HEK293 (cell line): ENCODE data around the gene CARS1.

Experiments
- CTCF ChIA-PET: fragments of 350-600 bp; formaldehyde crosslinking; extraction: SDS; loops from one replicate; lab custom pipeline; 2021; ENCODE audit warnings: antibody characterized with exemption; lab: Yijun Ruan, JAX
- POLR2A ChIA-PET: fragments of 300-600 bp; formaldehyde crosslinking; extraction: SDS; loops from one replicate; lab custom pipeline; 2020; ENCODE audit warnings: antibody characterized with exemption, inconsistent platforms; lab: Yijun Ruan, JAX
- H3K27ac ChIP-seq: fragments of 200-500 bp; sonication (Bioruptor generic); 2 replicates; pipeline ENCODE4 v1.5.1; 2014; ENCODE audit warnings: low read depth, low read length, control low read depth, inconsistent platforms; ENCODE audit errors: extremely low read depth
- H3K36me3 ChIP-seq, 2 experiments: fragments of 200-500 bp in 1 of 2; sonication (Bioruptor generic) in 1 of 2; 1 replicate in 1 of 2; 2 replicates in 1 of 2; pipeline ENCODE4 v1.5.1; 2014 to 2017; ENCODE audit warnings: inconsistent platforms in 2 of 2, low read length in 2 of 2; ENCODE audit not compliant: control insufficient read depth in 2 of 2, insufficient read depth in 1 of 2
- H3K4me1 ChIP-seq: fragments of 200-500 bp; sonication (Bioruptor generic); 2 replicates; pipeline ENCODE4 v1.5.1; 2014; ENCODE audit warnings: mild to moderate bottlenecking, low read length, inconsistent platforms; ENCODE audit not compliant: control insufficient read depth, insufficient read depth
- H3K4me3 ChIP-seq: 2 replicates; pipeline ENCODE4 v1.5.1; 2011; ENCODE audit warnings: low read depth, mild to moderate bottlenecking, control low read depth, low read length, moderate library complexity
- H3K9me3 ChIP-seq: fragments of 200-500 bp; sonication (Bioruptor generic); 2 replicates; pipeline ENCODE4 v1.5.1; 2014; ENCODE audit warnings: low read depth, low read length, inconsistent platforms; ENCODE audit not compliant: control insufficient read depth, insufficient read depth
- EGR2 ChIP-seq: fragments of 450-650 bp; formaldehyde crosslinking; IDR thresholded peaks from 2 replicates; pipeline ENCODE4 v1.5.1; 2016; ENCODE audit warnings: low read depth, missing biosample characterization, missing genetic modification characterization
- SALL2 ChIP-seq: fragments of 450-650 bp; formaldehyde crosslinking; IDR thresholded peaks from 2 replicates; pipeline ENCODE4 v1.5.0; 2017; ENCODE audit warnings: missing biosample characterization, mild to moderate bottlenecking, missing genetic modification characterization, borderline replicate concordance
- ZNF146 ChIP-seq: fragments of 450-650 bp; formaldehyde crosslinking; IDR thresholded peaks from 2 replicates; pipeline ENCODE4 v1.5.1; 2016; ENCODE audit warnings: missing biosample characterization, missing genetic modification characterization
- ZNF175 ChIP-seq: fragments of 450-650 bp; formaldehyde crosslinking; IDR thresholded peaks from 2 replicates; pipeline ENCODE4 v1.5.1; 2016; ENCODE audit warnings: missing biosample characterization, missing genetic modification characterization
- ZNF23 ChIP-seq: fragments of 450-650 bp; formaldehyde crosslinking; IDR thresholded peaks from 2 replicates; pipeline ENCODE4 v1.5.1; 2016; ENCODE audit warnings: missing biosample characterization, missing genetic modification characterization, borderline replicate concordance
- ZNF24 ChIP-seq: fragments of 450-650 bp; formaldehyde crosslinking; IDR thresholded peaks from 2 replicates; pipeline ENCODE4 v1.5.1; 2016; ENCODE audit warnings: missing biosample characterization, missing genetic modification characterization
- ZNF266 ChIP-seq: fragments of 450-650 bp; formaldehyde crosslinking; IDR thresholded peaks from 2 replicates; pipeline ENCODE4 v1.5.1; 2016; ENCODE audit warnings: missing biosample characterization, missing genetic modification characterization, low read depth
- ZNF274 ChIP-seq, 2 experiments: fragments of 200-500 bp in 1 of 2; fragments of 450-650 bp in 1 of 2; sonication (Bioruptor generic) in 1 of 2; formaldehyde crosslinking in 1 of 2; IDR thresholded peaks; 2 replicates each; pipeline versions ENCODE4 v1.5.1 to v1.6.1; 2014 to 2016; ENCODE audit warnings: borderline replicate concordance in 1 of 2, inconsistent platforms in 1 of 2, low read length in 1 of 2, missing biosample characterization in 1 of 2, missing genetic modification characterization in 1 of 2
- ZNF350 ChIP-seq: fragments of 450-650 bp; formaldehyde crosslinking; IDR thresholded peaks from 2 replicates; pipeline ENCODE4 v1.5.0; 2017; ENCODE audit warnings: missing biosample characterization, mild to moderate bottlenecking, missing genetic modification characterization
- ZNF544 ChIP-seq: fragments of 450-650 bp; formaldehyde crosslinking; IDR thresholded peaks from 2 replicates; pipeline ENCODE4 v1.5.0; 2017; ENCODE audit warnings: missing biosample characterization, missing genetic modification characterization
- ZNF623 ChIP-seq: fragments of 450-650 bp; formaldehyde crosslinking; IDR thresholded peaks from 2 replicates; pipeline ENCODE4 v1.5.1; 2016; ENCODE audit warnings: missing biosample characterization, missing genetic modification characterization
- ZSCAN4 ChIP-seq: fragments of 450-650 bp; formaldehyde crosslinking; IDR thresholded peaks from 2 replicates; pipeline ENCODE4 v1.5.1; 2017; ENCODE audit warnings: missing biosample characterization, missing genetic modification characterization
- TF ChIP-seq, protein P1 (sequence below): fragments of 450-650 bp; formaldehyde crosslinking; IDR thresholded peaks from 2 replicates; pipeline ENCODE4 v1.5.1; 2016; ENCODE audit warnings: missing biosample characterization, missing genetic modification characterization, borderline replicate concordance
- TF ChIP-seq, protein P2 (sequence below): fragments of 450-650 bp; formaldehyde crosslinking; optimal IDR thresholded peaks from 2 replicates; pipeline ENCODE3; 2016; ENCODE audit warnings: missing biosample characterization, mild to moderate bottlenecking, missing genetic modification characterization
- TF ChIP-seq, protein P3 (sequence below): fragments of 450-650 bp; formaldehyde crosslinking; IDR thresholded peaks from 2 replicates; pipeline ENCODE4 v1.5.1; 2016; ENCODE audit warnings: missing biosample characterization, missing genetic modification characterization
- TF ChIP-seq, protein P4 (sequence below): fragments of 450-650 bp; formaldehyde crosslinking; IDR thresholded peaks from 2 replicates; pipeline ENCODE4 v1.5.1; 2016; ENCODE audit warnings: missing biosample characterization, missing genetic modification characterization, low read depth

The CARS1 gene

GRCh38 chr11:3015796-3016195 is 41.4 kb downstream of the CARS1 start:
- ChIA-PET CTCF (interaction anchor here (0.6 to 1.2 kb wide), 5 partner anchors 16 to 485 kb away, joined by 3 to 4 read pairs (median 3); no protein-coding TSS in a partner anchor), POLR2A (no interaction called here)
- peaks cover 0 to 87% of the 10 kb centered on the region in 2 experiments; a peak in 1 of 3 replicates for H3K36me3 ChIP-seq
- no peak for TF ChIP-seq ZNF274 (IDR thresholded peaks at IDR 0.05; ENCODE audit: low read length)
- TF ChIP-seq ZNF274 (tag by site-specific recombination; IDR thresholded peaks at IDR 0.05; ENCODE audit: borderline replicate concordance): no peak
- no peak for TF ChIP-seq ZNF175
- no peak for TF ChIP-seq ZNF266
- TF ChIP-seq, protein P1, sequence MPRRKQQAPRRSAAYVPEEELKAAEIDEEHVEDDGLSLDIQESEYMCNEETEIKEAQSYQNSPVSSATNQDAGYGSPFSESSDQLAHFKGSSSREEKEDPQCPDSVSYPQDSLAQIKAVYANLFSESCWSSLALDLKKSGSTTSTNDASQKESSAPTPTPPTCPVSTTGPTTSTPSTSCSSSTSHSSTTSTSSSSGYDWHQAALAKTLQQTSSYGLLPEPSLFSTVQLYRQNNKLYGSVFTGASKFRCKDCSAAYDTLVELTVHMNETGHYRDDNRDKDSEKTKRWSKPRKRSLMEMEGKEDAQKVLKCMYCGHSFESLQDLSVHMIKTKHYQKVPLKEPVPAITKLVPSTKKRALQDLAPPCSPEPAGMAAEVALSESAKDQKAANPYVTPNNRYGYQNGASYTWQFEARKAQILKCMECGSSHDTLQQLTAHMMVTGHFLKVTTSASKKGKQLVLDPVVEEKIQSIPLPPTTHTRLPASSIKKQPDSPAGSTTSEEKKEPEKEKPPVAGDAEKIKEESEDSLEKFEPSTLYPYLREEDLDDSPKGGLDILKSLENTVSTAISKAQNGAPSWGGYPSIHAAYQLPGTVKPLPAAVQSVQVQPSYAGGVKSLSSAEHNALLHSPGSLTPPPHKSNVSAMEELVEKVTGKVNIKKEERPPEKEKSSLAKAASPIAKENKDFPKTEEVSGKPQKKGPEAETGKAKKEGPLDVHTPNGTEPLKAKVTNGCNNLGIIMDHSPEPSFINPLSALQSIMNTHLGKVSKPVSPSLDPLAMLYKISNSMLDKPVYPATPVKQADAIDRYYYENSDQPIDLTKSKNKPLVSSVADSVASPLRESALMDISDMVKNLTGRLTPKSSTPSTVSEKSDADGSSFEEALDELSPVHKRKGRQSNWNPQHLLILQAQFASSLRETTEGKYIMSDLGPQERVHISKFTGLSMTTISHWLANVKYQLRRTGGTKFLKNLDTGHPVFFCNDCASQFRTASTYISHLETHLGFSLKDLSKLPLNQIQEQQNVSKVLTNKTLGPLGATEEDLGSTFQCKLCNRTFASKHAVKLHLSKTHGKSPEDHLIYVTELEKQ (tag by site-specific recombination): no peak
- no peak for TF ChIP-seq ZNF146 (tag by site-specific recombination)
- no peak for TF ChIP-seq ZNF350 (tag by site-specific recombination)
- TF ChIP-seq, protein P2, sequence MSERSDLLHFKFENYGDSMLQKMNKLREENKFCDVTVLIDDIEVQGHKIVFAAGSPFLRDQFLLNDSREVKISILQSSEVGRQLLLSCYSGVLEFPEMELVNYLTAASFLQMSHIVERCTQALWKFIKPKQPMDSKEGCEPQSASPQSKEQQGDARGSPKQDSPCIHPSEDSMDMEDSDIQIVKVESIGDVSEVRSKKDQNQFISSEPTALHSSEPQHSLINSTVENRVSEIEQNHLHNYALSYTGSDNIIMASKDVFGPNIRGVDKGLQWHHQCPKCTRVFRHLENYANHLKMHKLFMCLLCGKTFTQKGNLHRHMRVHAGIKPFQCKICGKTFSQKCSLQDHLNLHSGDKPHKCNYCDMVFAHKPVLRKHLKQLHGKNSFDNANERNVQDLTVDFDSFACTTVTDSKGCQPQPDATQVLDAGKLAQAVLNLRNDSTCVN: no peak
- TF ChIP-seq ZNF23: no peak
- TF ChIP-seq, protein P3, sequence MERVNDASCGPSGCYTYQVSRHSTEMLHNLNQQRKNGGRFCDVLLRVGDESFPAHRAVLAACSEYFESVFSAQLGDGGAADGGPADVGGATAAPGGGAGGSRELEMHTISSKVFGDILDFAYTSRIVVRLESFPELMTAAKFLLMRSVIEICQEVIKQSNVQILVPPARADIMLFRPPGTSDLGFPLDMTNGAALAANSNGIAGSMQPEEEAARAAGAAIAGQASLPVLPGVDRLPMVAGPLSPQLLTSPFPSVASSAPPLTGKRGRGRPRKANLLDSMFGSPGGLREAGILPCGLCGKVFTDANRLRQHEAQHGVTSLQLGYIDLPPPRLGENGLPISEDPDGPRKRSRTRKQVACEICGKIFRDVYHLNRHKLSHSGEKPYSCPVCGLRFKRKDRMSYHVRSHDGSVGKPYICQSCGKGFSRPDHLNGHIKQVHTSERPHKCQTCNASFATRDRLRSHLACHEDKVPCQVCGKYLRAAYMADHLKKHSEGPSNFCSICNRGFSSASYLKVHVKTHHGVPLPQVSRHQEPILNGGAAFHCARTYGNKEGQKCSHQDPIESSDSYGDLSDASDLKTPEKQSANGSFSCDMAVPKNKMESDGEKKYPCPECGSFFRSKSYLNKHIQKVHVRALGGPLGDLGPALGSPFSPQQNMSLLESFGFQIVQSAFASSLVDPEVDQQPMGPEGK (tag by site-specific recombination): no peak
- no peak for TF ChIP-seq ZSCAN4 (tag by site-specific recombination)
- TF ChIP-seq, protein P4, sequence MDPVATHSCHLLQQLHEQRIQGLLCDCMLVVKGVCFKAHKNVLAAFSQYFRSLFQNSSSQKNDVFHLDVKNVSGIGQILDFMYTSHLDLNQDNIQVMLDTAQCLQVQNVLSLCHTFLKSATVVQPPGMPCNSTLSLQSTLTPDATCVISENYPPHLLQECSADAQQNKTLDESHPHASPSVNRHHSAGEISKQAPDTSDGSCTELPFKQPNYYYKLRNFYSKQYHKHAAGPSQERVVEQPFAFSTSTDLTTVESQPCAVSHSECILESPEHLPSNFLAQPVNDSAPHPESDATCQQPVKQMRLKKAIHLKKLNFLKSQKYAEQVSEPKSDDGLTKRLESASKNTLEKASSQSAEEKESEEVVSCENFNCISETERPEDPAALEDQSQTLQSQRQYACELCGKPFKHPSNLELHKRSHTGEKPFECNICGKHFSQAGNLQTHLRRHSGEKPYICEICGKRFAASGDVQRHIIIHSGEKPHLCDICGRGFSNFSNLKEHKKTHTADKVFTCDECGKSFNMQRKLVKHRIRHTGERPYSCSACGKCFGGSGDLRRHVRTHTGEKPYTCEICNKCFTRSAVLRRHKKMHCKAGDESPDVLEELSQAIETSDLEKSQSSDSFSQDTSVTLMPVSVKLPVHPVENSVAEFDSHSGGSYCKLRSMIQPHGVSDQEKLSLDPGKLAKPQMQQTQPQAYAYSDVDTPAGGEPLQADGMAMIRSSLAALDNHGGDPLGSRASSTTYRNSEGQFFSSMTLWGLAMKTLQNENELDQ (tag by site-specific recombination): no peak
- no peak for TF ChIP-seq ZNF24 (tag by site-specific recombination)
- TF ChIP-seq SALL2 (tag by site-specific recombination): no peak
- no peak for TF ChIP-seq ZNF544 (tag by site-specific recombination)
- TF ChIP-seq EGR2 (tag by site-specific recombination): no peak
- no peak for TF ChIP-seq ZNF623 (tag by site-specific recombination)
- H3K27ac ChIP-seq: no peak overlapping the region
- H3K4me1 ChIP-seq: no peaks in the 10 kb centered on the region
- H3K4me3 ChIP-seq: no peak overlapping the region
- H3K9me3 ChIP-seq: no peaks in the 10 kb centered on the region
